ELF-1 (cell line): ENCODE results near the gene SUPT3H.

Experiments
- DNase-seq: peaks from one replicate; pipeline ENCODE4 v3.0.0-alpha.2; 2016; ENCODE audit warnings: low read depth, low spot score

Gene SUPT3H

GRCh38 chr6:45002390-45003105, 375.2 kb downstream of the SUPT3H start:
- no peak for DNase-seq

- no peak for DNase-seq
Observed at GRCh38 chr6:45001663-45002062, 376.1 kb downstream of the SUPT3H start.

DNA sequence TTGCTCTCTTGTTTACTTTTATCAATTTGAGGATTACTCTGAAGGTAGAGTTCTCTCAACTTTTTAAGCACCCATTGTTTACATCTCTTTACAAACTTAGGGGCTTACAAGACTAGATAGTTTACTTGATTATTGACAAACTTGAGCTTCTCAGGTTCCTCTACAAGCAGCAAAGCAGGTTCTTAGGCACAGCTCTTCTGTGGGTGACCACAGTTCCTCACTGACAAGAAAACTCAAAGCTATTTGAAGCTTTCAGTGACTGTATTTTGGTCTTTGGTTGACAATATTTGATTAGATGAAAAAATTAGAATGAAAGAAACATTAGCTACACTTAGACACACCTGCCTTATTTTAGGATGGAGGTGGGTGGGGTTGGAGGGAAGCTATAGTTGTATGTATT, 376.9 kb downstream of the SUPT3H start:
- no peak for DNase-seq

DNA sequence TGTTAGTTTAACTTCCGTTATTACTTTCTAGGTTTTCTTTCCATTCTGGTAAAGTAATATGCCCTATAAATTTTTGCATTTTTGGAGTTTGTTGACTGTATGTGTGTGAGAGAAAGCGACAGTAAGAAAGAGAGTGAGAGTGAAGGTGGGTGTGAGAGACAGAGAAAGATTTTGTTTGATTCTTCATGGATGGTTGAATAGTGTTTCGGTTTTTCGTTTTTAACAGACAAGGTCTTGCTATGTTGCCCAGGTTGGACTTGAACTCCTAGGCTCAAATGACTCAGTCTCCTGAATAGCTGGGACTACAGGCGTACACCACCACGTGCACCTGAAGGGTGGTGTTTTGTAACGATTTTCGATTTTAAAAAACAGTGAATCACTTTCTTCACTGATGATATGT, 378.7 kb downstream of the SUPT3H start:
- no peak for DNase-seq

DNA sequence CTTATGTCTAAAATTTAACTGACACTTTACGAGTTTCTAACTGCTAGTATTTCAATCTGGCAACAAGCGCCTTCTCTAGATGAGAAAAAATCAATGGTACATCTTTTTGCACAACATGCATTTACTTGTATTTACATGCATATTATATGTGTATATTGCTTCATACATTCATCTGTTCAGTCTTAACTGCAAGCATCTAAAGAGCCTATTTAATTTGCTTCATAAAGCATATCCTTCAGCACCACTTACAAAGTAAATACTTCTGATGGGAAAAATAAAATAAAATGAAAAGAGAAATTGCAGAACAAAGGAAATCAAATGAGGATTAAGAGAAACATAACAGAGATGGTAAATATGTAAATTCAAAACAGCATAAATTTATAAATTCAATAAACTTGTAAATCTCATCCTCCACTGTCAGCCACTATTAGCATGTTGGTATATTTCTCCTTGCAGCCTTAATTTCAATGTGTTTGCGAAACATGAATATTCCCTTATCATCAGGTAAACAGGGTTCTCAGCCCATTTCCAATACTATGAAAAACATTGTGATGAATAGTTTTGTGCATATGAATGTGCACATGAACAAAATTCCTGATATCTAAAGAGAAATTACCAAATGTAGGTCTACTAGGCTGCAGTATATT, 382.1 kb downstream of the SUPT3H start:
- no peak for DNase-seq

- DNase-seq = no peak
Observed at GRCh38 chr6:44989391-44989790, 388.3 kb downstream of the SUPT3H start.

- no peak for DNase-seq
Observed at GRCh38 chr6:44985006-44985405, 392.7 kb downstream of the SUPT3H start.

DNA sequence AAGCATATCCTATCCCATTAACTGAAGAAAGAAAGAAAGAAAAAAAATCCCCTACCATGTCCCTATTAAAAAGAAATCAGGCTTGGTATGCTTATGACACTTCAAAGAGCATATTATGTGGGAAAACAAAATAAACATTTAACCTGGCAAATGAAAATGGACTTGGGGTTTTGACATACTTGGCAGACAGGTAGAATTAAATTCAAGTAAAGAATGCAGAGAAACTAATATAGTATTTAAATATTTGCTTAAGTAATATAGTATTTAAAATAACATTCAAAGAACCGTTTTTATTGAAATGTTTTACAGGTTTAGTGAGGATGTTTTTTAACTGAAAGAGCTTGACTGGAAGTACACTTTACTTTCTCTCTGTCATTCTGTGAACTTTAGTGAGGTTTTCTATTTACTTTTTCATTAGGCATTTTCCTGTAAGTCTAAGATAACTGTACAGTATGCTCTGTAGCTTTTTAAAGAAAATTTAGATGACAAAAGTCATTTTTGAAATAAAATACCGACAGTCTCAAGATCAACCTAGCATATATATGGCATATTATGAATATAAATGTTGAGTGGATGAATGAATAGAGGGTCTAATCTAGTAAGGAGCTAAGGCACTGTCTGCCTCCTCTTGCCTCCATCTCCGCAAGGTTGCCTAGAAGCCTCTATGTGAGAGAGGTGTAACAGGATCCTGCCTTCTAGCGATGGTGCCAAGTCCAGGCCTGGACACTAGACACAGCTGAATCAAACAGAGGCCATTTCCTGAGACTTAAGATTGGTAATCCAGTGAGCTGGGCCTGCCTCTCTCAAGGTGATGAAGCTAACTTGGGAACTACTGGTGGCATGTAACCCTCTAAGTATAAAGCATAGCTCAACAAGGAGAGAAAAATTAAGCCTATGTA, 394.0 kb downstream of the SUPT3H start:
- DNase-seq = no peak

- DNase-seq = no peak
Observed at GRCh38 chr6:44980841-44981240, 396.9 kb downstream of the SUPT3H start.

GRCh38 chr6:44976677-44977641, 400.8 kb downstream of the SUPT3H start:
- DNase-seq = no peak

DNA sequence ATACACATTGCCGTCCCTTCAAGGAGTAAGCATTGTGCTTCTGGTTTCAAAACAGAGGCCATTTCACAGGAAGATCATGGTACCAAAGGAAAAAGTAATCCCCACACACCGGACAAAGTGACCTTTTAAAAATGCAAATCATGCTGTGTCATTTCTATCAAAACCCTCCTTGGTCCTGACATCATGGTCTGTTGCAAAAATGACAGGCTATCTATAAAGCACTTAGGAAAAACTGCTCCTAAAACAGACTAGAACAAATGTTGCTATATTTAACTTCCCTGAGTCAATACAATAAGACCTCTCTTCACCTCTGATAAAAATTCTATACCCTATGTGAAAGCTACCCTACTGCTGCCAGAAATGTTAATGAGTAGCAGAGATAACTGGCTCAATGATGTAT, 403.2 kb downstream of the SUPT3H start:
- DNase-seq = no peak

- DNase-seq = no peak
Observed at GRCh38 chr6:44972709-44973108, 405.0 kb downstream of the SUPT3H start.

GRCh38 chr6:44969446-44970185, 408.1 kb downstream of the SUPT3H start:
- no peak for DNase-seq

DNA sequence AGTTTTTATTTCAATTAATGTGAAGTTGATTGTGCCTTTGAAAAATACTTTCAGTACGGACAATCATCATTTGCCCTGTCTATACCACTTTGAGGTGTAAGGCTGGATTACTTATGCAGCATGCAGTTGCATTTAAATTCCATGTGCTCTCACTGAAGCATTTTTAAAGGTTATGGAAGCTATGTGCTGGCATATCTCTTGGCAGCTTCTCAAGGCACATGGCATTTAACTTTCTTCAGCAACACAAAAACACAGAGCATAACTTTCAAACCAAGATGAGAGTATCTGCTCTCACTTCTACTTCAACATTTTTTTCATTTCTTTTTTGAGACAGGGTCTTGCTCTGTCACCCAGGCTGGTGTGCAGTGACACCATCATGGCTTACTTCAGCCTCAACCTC, 410.3 kb downstream of the SUPT3H start:
- DNase-seq = no peak

- DNase-seq = no peak
Observed at GRCh38 chr6:44966449-44967092, 411.2 kb downstream of the SUPT3H start.

DNA sequence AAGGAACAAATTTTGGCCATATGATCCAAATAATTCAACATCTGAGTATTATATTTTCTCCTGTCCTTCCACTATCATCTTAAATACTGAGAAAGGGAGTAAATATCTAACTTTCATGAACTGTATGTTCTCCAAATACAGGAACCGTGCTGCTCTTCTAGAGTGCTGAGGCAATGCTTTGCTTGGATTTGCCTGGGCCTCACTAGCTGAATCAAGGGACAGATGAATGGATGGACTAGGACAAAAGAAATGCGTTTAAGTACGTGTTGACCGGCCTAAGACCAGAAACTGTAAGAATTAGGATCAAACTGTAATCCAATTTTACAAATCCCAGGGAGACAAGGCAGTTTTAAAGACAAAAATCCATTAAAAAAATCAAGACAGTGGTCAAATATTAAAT, 412.0 kb downstream of the SUPT3H start:
- no peak for DNase-seq

DNA sequence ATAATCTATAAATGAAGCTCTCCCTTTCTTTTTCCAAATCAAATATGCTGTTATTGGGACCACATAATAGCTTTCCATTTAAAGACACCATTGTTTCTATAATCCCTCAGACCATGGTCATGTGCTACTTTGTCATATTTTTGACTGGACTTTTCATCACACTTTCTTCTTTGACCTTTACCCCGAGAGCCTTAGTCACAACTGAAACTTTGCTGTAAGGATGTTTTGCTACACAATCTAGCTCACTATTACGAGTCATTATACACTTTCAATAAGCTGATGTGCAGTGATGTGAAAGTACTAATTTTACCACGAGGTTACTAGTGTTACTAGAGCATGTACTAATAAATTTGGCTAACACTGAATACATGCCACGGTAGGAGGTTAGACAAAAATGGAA, 416.8 kb downstream of the SUPT3H start:
- DNase-seq = no peak

- DNase-seq = no peak
Observed at GRCh38 chr6:44959651-44960050, 418.1 kb downstream of the SUPT3H start.

DNA sequence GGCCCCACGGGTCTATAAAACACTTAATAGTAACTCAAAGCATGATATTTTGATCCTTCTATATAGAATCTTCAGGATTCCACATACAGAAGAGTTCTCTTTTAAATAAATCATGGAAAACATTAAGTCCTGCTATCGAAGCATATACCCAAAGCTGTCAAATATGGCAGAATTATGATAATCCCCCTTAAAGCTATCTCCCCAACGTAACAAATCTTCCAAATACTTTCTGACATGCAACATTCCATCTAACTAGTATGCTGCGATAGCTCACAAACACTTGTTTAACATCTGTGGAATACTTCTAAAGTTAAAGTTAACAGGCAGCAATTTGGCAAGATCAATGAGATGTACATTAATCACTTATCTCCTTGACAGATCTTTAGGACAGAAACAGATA, 420.6 kb downstream of the SUPT3H start:
- no peak for DNase-seq

GRCh38 chr6:44956396-44956795, 421.3 kb downstream of the SUPT3H start:
- no peak for DNase-seq
